Right renal cortex interstitium (tissue), 3 donors: ENCODE results near the gene GNPTG. TPM values are rescaled to one million over a fixed set of nuclear protein-coding genes. Genes with fewer than 3 reads are reported as not detected.
"Not testable (repeated sequence)": the region's sequence is repeated elsewhere in the genome, so short reads cannot be mapped to it uniquely, and the experiment has no call there.

ENCODE experiments used
- DNase-seq, 3 donors: peaks; one replicate each; pipeline ENCODE4 v3.0.0-alpha.2; 2013; ENCODE audit warnings: low read depth in 3 of 3, low spot score in 2 of 3
- polyA plus RNA-seq, 3 donors: library from polyadenylated mRNA; unstranded; fragments of 120-200 nt; gene quantifications; one replicate each; pipeline ENCODE4 v1.2.1, GENCODE V29; 2013; ENCODE audit not compliant: insufficient read length in 3 of 3

The GNPTG gene
- polyA plus RNA-seq, 3 donors: 51.7 to 54.5 (median 53.1) TPM

GRCh38 chr16:1317479-1318267 lies 34.1 kb upstream of the GNPTG start:
- DNase-seq: no peak

GRCh38 chr16:1318268-1318545 lies 33.5 kb upstream of the GNPTG start:
- no peak for DNase-seq

- DNase-seq: no peak
Observed at GRCh38 chr16:1319041-1319440, 32.7 kb upstream of the GNPTG start.

GRCh38 chr16:1320097-1320496 lies 31.6 kb upstream of the GNPTG start:
- no peak for DNase-seq

GRCh38 chr16:1320658-1321240 lies 31.0 kb upstream of the GNPTG start:
- DNase-seq: no peak

GRCh38 chr16:1322407-1322806 lies 29.3 kb upstream of the GNPTG start:
- DNase-seq: no peak

- no peak for DNase-seq
Observed at GRCh38 chr16:1323296-1324239, 28.2 kb upstream of the GNPTG start.

- DNase-seq: no peak
Observed at GRCh38 chr16:1324286-1324826, 27.4 kb upstream of the GNPTG start.

GRCh38 chr16:1325261-1325660 lies 26.5 kb upstream of the GNPTG start:
- DNase-seq: no peak

GRCh38 chr16:1325673-1326371 lies 25.9 kb upstream of the GNPTG start:
- DNase-seq: no peak

- no peak for DNase-seq
Observed at GRCh38 chr16:1326391-1326790, 25.3 kb upstream of the GNPTG start.

GRCh38 chr16:1326946-1327618 lies 24.6 kb upstream of the GNPTG start:
- no peak for DNase-seq

- no peak for DNase-seq
Observed at GRCh38 chr16:1327619-1327947, 24.1 kb upstream of the GNPTG start.

GRCh38 chr16:1328136-1328535 lies 23.6 kb upstream of the GNPTG start:
- not testable (repeated sequence) for DNase-seq

- not testable (repeated sequence) for DNase-seq
Observed at GRCh38 chr16:1328961-1329360, 22.8 kb upstream of the GNPTG start.

- DNase-seq: no peak
Observed at GRCh38 chr16:1330260-1330914, 21.3 kb upstream of the GNPTG start.

GRCh38 chr16:1330931-1331711 lies 20.6 kb upstream of the GNPTG start:
- DNase-seq: no peak

GRCh38 chr16:1331712-1332617 lies 19.8 kb upstream of the GNPTG start:
- DNase-seq: peak in 2 of 3 donors; percentile 70 to 76
